CD14-positive monocyte (primary cell): ENCODE results near the gene SMC5. TPM values are rescaled to one million over a fixed set of nuclear protein-coding genes. Genes with fewer than 3 reads are reported as not detected.

Source experiments
- DNase-seq, 3 donors: peaks; one replicate each; pipeline ENCODE4 v3.0.0-alpha.2; 2011 to 2022
- H2AFZ ChIP-seq: 2 replicates; pipeline ENCODE4 v1.6.0; 2012; ENCODE audit warnings: mild to moderate bottlenecking, low read depth, low read length, inconsistent platforms; ENCODE audit not compliant: insufficient read depth, poor library complexity, severe bottlenecking
- H3K27ac ChIP-seq, 2 donors: 1 replicate in 1 of 2; 2 replicates in 1 of 2; pipeline ENCODE4 v1.5.1; 2012 to 2013; ENCODE audit warnings: low read length in 2 of 2, control low read depth in 1 of 2, inconsistent platforms in 1 of 2, low read depth in 1 of 2, mild to moderate bottlenecking in 1 of 2
- H3K27me3 ChIP-seq, 2 donors: one replicate each; pipeline versions ENCODE4 v1.6.0 to v1.6.1; 2011 to 2013; ENCODE audit warnings: low read length in 2 of 2; ENCODE audit not compliant: control insufficient read depth in 2 of 2, insufficient read depth in 2 of 2
- H3K36me3 ChIP-seq, 2 donors: replicated peaks in 1 of 2; 1 replicate in 1 of 2; 2 replicates in 1 of 2; pipeline versions ENCODE4 v1.5.1 to v1.6.1; 2012 to 2013; ENCODE audit warnings: low read length in 2 of 2, control low read depth in 1 of 2, inconsistent platforms in 1 of 2, mild to moderate bottlenecking in 1 of 2; ENCODE audit not compliant: insufficient read depth in 2 of 2, control insufficient read depth in 1 of 2
- H3K4me1 ChIP-seq, 2 donors: 1 replicate in 1 of 2; 2 replicates in 1 of 2; pipeline versions ENCODE4 v1.5.1 to v1.6.1; 2012 to 2013; ENCODE audit warnings: low read length in 2 of 2, control low read depth in 1 of 2, inconsistent platforms in 1 of 2, mild to moderate bottlenecking in 1 of 2, moderate library complexity in 1 of 2; ENCODE audit not compliant: insufficient read depth in 2 of 2, control insufficient read depth in 1 of 2
- H3K4me2 ChIP-seq: replicated peaks from 2 replicates; pipeline ENCODE3; 2012; ENCODE audit warnings: low read length, moderate library complexity, mild to moderate bottlenecking; ENCODE audit not compliant: poor library complexity, severe bottlenecking; ENCODE audit errors: extremely low read depth
- H3K4me3 ChIP-seq, 3 experiments: fragments of 200-600 bp in 1 of 3; sonication (generic) in 1 of 3; replicated peaks in 1 of 3; 1 replicate in 2 of 3; 2 replicates in 1 of 3; pipeline ENCODE4 v1.5.1; 2011 to 2013; ENCODE audit warnings: low read length in 3 of 3, mild to moderate bottlenecking in 3 of 3, control low read depth in 2 of 3, low read depth in 2 of 3, inconsistent platforms in 1 of 3, moderate library complexity in 1 of 3
- H3K79me2 ChIP-seq: 2 replicates; pipeline ENCODE4 v1.6.0; 2012; ENCODE audit warnings: mild to moderate bottlenecking, control low read depth, inconsistent platforms, low read length, moderate library complexity; ENCODE audit not compliant: insufficient read depth
- H3K9ac ChIP-seq: 2 replicates; pipeline ENCODE4 v1.6.0; 2017; ENCODE audit warnings: low read length, mild to moderate bottlenecking; ENCODE audit not compliant: insufficient read depth, poor library complexity, severe bottlenecking
- H3K9me3 ChIP-seq, 2 donors: replicated peaks in 1 of 2; 1 replicate in 1 of 2; 2 replicates in 1 of 2; pipeline versions ENCODE4 v1.5.1 to v1.6.1; 2012 to 2013; ENCODE audit warnings: low read length in 2 of 2, control low read depth in 1 of 2; ENCODE audit not compliant: control insufficient read depth in 1 of 2, insufficient read depth in 1 of 2
- H4K20me1 ChIP-seq: 2 replicates; pipeline ENCODE4 v1.6.0; 2012; ENCODE audit warnings: mild to moderate bottlenecking, low read length, control low read depth, moderate library complexity; ENCODE audit not compliant: insufficient read depth
- H3K27ac Mint-ChIP-seq, 7 donors: one replicate each; pipeline ENCODE4 v1.8.0; 2020; ENCODE audit warnings: mild to moderate bottlenecking in 7 of 7, mixed read lengths in 7 of 7, moderate library complexity in 6 of 7, inconsistent platforms in 2 of 7
- H3K27me3 Mint-ChIP-seq, 3 donors: one replicate each; pipeline ENCODE4 v1.8.0; 2021 to 2022; ENCODE audit warnings: low read depth in 3 of 3, mild to moderate bottlenecking in 3 of 3, mixed read lengths in 3 of 3, moderate library complexity in 3 of 3, inconsistent platforms in 1 of 3
- H3K36me3 Mint-ChIP-seq, 2 donors: one replicate each; pipeline ENCODE4 v1.8.0; 2020; ENCODE audit warnings: mixed read lengths in 2 of 2, inconsistent platforms in 1 of 2, mild to moderate bottlenecking in 1 of 2
- H3K4me1 Mint-ChIP-seq: one replicate; pipeline ENCODE4 v1.8.0; 2020; ENCODE audit warnings: mild to moderate bottlenecking, mixed read lengths
- H3K4me3 Mint-ChIP-seq, 2 donors: one replicate each; pipeline ENCODE4 v1.8.0; 2020; ENCODE audit warnings: mild to moderate bottlenecking in 2 of 2, mixed read lengths in 2 of 2, moderate library complexity in 1 of 2
- H3K9me3 Mint-ChIP-seq, 7 donors: one replicate each; pipeline ENCODE4 v1.8.0; 2020 to 2022; ENCODE audit warnings: mixed read lengths in 7 of 7, mild to moderate bottlenecking in 6 of 7, moderate library complexity in 6 of 7, inconsistent platforms in 2 of 7
- WGBS: methylation state at CpG from one replicate; pipeline ENCODE4 v1.1.5; 2013; ENCODE audit warnings: missing lambda C conversion rate; ENCODE audit not compliant: insufficient coverage; 5-methylcytosine and 5-hydroxymethylcytosine counted together
- intact Hi-C, 2 donors: fragments of 100-400 bp; cut with micrococcal nuclease; formaldehyde crosslinking; loops; one replicate each; pipeline versions ENCODE4 v1.15.0 to v1.15.1; 2023
- polyA minus RNA-seq: library from RNA; depleted of rRNA, polyadenylated mRNA; stranded (reverse); fragments of >200 nt; gene quantifications from 2 replicates; pipeline ENCODE4 v1.2.3, GENCODE V29; 2012
- polyA plus RNA-seq, 3 donors: library from polyadenylated mRNA; depleted of rRNA in 1 of 3; unstranded in 2 of 3; stranded (reverse) in 1 of 3; fragments of 300-500 nt in 2 of 3; fragments of >200 nt in 1 of 3; fragmentation: Illumina TruSeq in 2 of 3; gene quantifications; 1 replicate in 2 of 3; 2 replicates in 1 of 3; pipeline ENCODE4 v1.2.3, GENCODE V29; 2012 to 2021
- total RNA-seq, 12 experiments: library from RNA in 1 of 12; stranded (reverse) in 1 of 12; fragments of 120-200 nt in 1 of 12; gene quantifications; one replicate each; pipeline ENCODE4 v1.2.4 and lab custom pipeline; 2013 to 2026; ENCODE audit warnings: mixed read lengths in 6 of 12, inconsistent platforms in 1 of 12
- TF ChIP-seq, protein P1 (sequence below): fragments of 200-600 bp; IDR thresholded peaks from one replicate; pipeline ENCODE4 v1.8.0; 2022; ENCODE audit warnings: antibody characterized with exemption, mild to moderate bottlenecking

The SMC5 gene
- total RNA-seq (2013): 32.5 TPM
- 10 to 100 TPM in 1 of 3 donors, 1 to 10 TPM in 2; 4.9 to 13.6 (median 5.1) TPM for polyA plus RNA-seq
- 6.2 and 9.3 TPM in 2 replicates for polyA minus RNA-seq
- total RNA-seq (lab: John Stamatoyannopoulos, UW): 47.9 to 165 (median 119) reads per million in 11 experiments

DNA sequence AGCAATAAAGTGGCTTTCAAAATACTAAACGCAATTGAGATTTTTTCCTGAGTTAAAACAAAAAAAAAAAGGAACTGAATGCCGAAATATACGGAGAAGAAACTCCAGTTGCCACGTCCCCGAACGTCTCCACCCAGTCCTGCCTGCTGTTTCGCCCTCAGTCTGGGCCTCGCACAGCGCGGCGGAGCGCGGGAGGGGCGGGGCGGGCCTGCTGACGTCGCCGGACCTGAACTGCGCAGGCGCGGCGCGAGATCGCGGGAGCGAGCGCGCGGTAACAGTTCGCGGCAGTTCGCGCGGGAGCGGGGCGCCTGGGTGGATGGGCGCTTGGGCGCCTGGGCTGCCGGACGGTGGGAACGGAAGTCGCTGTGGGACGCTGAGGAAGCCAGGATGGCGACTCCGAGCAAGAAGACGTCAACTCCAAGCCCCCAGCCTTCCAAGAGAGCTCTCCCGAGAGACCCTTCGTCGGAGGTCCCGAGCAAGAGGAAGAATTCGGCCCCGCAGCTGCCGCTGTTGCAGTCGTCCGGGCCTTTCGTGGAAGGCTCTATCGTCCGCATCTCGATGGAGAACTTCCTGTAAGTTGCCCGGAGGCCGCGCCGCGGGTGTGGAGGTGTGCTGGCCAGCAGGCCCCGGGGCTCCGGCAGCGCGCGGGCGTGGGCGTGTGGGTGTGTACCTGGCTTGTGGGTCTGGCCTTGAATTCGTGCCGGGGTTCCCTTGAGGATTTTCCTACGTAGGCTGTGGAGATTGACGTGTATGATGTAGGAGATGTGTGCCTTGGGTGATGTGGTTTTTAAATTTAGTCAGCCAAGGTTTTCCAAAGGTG, at the start of gene SMC5:
SMC5 (plus strand) TSS at position 287 of the 820 bp plus-strand sequence; CDS start at position 388, 101 bp downstream.
- peak; percentile 86 to 91 (median 91) for DNase-seq
- Mint-ChIP-seq H3K4me1 (peaks cover 53% of the 10 kb centered on the region), H3K4me3 (peak within 1 kb of the TSS; percentile 92 to 94), H3K27me3 (peaks cover 0 to 3% (median 0%) of the 10 kb centered on the region in 3 donors), H3K9me3 (peaks cover 0 to 3% (median 0%) of the 10 kb centered on the region in 7 donors), H3K36me3 (peaks cover 20 to 28% of the 10 kb centered on the region in 2 donors), H3K27ac (peak within 1 kb of the TSS; percentile 86 to 98 (median 94))
- H2AFZ ChIP-seq: peak within 1 kb of the TSS; percentile 98
- H3K27me3 ChIP-seq: no peaks in the 10 kb centered on the region
- H3K9ac ChIP-seq: peak within 1 kb of the TSS; percentile 90
- H3K4me3 ChIP-seq: peak within 1 kb of the TSS; percentile 81 to 91 (median 86)
- peaks cover 4 to 36% of the 10 kb centered on the region in 2 donors for H3K36me3 ChIP-seq
- peaks cover 40% of the 10 kb centered on the region for H4K20me1 ChIP-seq
- H3K79me2 ChIP-seq: peaks cover 49% of the 10 kb centered on the region
- intact Hi-C loops: loop anchor here in 1 of 2 donors (10.0 kb wide), 1 partner anchor 346 kb away; no protein-coding TSS in a partner anchor
- peak within 1 kb of the TSS; percentile 92 for H3K4me2 ChIP-seq
- H3K4me1 ChIP-seq: peaks cover 25 to 34% of the 10 kb centered on the region in 2 donors
- WGBS: 1% methylated on average over 73 of the region's 75 CpGs
- TF ChIP-seq, protein P1, sequence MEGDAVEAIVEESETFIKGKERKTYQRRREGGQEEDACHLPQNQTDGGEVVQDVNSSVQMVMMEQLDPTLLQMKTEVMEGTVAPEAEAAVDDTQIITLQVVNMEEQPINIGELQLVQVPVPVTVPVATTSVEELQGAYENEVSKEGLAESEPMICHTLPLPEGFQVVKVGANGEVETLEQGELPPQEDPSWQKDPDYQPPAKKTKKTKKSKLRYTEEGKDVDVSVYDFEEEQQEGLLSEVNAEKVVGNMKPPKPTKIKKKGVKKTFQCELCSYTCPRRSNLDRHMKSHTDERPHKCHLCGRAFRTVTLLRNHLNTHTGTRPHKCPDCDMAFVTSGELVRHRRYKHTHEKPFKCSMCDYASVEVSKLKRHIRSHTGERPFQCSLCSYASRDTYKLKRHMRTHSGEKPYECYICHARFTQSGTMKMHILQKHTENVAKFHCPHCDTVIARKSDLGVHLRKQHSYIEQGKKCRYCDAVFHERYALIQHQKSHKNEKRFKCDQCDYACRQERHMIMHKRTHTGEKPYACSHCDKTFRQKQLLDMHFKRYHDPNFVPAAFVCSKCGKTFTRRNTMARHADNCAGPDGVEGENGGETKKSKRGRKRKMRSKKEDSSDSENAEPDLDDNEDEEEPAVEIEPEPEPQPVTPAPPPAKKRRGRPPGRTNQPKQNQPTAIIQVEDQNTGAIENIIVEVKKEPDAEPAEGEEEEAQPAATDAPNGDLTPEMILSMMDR: no peak
- no peaks in the 10 kb centered on the region for H3K9me3 ChIP-seq
- peak within 1 kb of the TSS; percentile 93 to 96 for H3K27ac ChIP-seq

DNA sequence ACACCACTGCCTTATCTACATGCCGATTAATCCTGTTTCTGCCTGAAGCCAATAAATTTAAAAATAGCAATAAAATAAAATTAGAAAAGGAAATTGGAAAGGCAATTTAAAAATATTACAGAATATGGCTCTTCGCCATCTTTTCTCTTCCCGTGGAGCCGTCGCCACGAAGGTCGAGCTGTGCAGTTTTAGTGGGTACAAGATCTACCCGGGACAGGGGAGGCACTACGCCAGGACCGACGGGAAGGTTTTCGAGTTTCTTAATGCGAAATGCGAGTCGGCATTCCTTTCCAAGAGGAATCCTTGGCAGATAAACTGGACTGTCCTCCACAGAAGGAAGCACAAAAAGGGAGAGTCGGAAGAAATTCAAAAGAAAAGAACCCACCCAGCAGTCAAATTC, 41.7 kb upstream of the SMC5 start:
- Histone ChIP-seq H4K20me1 (no peaks in the 10 kb centered on the region), H3K4me3 (no peak overlapping the region), H3K27ac (no peak overlapping the region), H2AFZ (no peak overlapping the region), H3K4me1 (no peaks in the 10 kb centered on the region), H3K36me3 (no peaks in the 10 kb centered on the region), H3K9me3 (peaks cover 7 to 8% of the 10 kb centered on the region in 2 donors), H3K4me2 (no peak overlapping the region), H3K79me2 (no peaks in the 10 kb centered on the region), H3K9ac (no peak overlapping the region), H3K27me3 (no peaks in the 10 kb centered on the region)
- H3K9me3 Mint-ChIP-seq: peaks cover 8 to 13% (median 10%) of the 10 kb centered on the region in 7 donors
- H3K36me3 Mint-ChIP-seq: peaks cover 0 to 4% of the 10 kb centered on the region in 2 donors
- H3K27ac Mint-ChIP-seq: no peak overlapping the region
- 98% methylated on average over 14 of the region's 16 CpGs for WGBS
- intact Hi-C loops: no loop called here
- DNase-seq: no peak
- H3K27me3 Mint-ChIP-seq: peaks cover 0 to 2% (median 0%) of the 10 kb centered on the region in 3 donors
- TF ChIP-seq, protein P1: no peak
- H3K4me1 Mint-ChIP-seq: no peaks in the 10 kb centered on the region
- no peak overlapping the region for H3K4me3 Mint-ChIP-seq
